Measurements from ENCODE around the gene UBE2U.

DNA sequence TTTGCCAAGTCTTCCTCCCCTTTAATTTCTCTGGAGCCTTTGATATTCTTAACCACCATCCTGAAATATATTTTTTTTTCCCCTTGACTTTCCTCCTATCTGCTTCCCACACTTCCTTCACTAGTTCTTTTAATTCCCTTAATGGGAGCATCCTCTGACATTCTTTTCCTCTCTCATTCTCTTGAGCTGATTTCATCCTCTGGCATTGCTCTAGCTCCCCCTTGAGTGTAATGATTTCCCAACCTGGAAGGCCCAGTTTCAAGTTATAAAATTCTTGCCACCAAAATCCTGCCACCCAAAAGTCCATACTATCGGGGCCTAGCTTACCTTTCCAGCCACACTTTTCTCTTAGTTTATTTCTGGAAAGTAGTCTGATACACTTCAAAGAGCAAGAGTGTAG, 39.5 kb upstream of the UBE2U start:
- TF ChIP-seq TCF12 (IDR thresholded peaks at IDR 0.05; ENCODE audit: low read depth, low read length) (no peak), POLR2AphosphoS5 (IDR thresholded peaks at IDR 0.05; ENCODE audit: low read depth, low read length) (no peak), GTF2F1 (IDR thresholded peaks at IDR 0.05; ENCODE audit: borderline replicate concordance, low read depth, low read length) (no peak), POLR2A (IDR thresholded peaks at IDR 0.05; ENCODE audit: control extremely low read depth in 1 of 2, low read depth in 2 of 2, low read length in 2 of 2) (no peak), CHD1 (IDR thresholded peaks at IDR 0.05; ENCODE audit: low read depth, low read length) (no peak), EGR1 (IDR thresholded peaks at IDR 0.05; ENCODE audit: borderline replicate concordance, low read depth, low read length) (no peak), JUND (IDR thresholded peaks at IDR 0.05; ENCODE audit: low read length) (no peak), RXRA (IDR thresholded peaks at IDR 0.05; ENCODE audit: insufficient read depth, low read depth, low read length) (no peak), TBP (IDR thresholded peaks at IDR 0.05; ENCODE audit: low read depth, low read length) (no peak), NANOG (IDR thresholded peaks at IDR 0.05; ENCODE audit: insufficient read depth, low read depth, low read length, poor library complexity, severe bottlenecking) (no peak), YY1 (IDR thresholded peaks at IDR 0.05; ENCODE audit: low read depth, low read length) (no peak)
- TF ChIP-seq, protein P1, sequence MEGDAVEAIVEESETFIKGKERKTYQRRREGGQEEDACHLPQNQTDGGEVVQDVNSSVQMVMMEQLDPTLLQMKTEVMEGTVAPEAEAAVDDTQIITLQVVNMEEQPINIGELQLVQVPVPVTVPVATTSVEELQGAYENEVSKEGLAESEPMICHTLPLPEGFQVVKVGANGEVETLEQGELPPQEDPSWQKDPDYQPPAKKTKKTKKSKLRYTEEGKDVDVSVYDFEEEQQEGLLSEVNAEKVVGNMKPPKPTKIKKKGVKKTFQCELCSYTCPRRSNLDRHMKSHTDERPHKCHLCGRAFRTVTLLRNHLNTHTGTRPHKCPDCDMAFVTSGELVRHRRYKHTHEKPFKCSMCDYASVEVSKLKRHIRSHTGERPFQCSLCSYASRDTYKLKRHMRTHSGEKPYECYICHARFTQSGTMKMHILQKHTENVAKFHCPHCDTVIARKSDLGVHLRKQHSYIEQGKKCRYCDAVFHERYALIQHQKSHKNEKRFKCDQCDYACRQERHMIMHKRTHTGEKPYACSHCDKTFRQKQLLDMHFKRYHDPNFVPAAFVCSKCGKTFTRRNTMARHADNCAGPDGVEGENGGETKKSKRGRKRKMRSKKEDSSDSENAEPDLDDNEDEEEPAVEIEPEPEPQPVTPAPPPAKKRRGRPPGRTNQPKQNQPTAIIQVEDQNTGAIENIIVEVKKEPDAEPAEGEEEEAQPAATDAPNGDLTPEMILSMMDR (IDR thresholded peaks at IDR 0.05; ENCODE audit: control extremely low read depth in 1 of 3, insufficient read depth in 1 of 3, low read depth in 1 of 3, low read length in 3 of 3) = peak in 2 of 3 experiments; percentile 52 to 62; a peak in 3 of 4 replicates
- TF ChIP-seq, protein P2, sequence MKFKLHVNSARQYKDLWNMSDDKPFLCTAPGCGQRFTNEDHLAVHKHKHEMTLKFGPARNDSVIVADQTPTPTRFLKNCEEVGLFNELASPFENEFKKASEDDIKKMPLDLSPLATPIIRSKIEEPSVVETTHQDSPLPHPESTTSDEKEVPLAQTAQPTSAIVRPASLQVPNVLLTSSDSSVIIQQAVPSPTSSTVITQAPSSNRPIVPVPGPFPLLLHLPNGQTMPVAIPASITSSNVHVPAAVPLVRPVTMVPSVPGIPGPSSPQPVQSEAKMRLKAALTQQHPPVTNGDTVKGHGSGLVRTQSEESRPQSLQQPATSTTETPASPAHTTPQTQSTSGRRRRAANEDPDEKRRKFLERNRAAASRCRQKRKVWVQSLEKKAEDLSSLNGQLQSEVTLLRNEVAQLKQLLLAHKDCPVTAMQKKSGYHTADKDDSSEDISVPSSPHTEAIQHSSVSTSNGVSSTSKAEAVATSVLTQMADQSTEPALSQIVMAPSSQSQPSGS (IDR thresholded peaks at IDR 0.05; ENCODE audit: low read length) = no peak
- TF ChIP-seq, protein P3, sequence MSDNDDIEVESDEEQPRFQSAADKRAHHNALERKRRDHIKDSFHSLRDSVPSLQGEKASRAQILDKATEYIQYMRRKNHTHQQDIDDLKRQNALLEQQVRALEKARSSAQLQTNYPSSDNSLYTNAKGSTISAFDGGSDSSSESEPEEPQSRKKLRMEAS (IDR thresholded peaks at IDR 0.05) = no peak
